Glutamatergic neuron (in vitro differentiated cells): ENCODE results near the gene P2RY13. TPM values are rescaled to one million over a fixed set of nuclear protein-coding genes. Genes with fewer than 3 reads are reported as not detected.

Experiments used
- DNase-seq: peaks from one replicate; pipeline ENCODE4 v3.0.0; 2022
- H3K27ac Mint-ChIP-seq: one replicate; pipeline ENCODE4 v1.8.0; 2020; ENCODE audit warnings: mild to moderate bottlenecking, mixed read lengths, inconsistent platforms; ENCODE audit not compliant: unreplicated experiment
- H3K27me3 Mint-ChIP-seq: one replicate; pipeline ENCODE4 v1.8.0; 2020; ENCODE audit warnings: mild to moderate bottlenecking, moderate library complexity, mixed read lengths, inconsistent platforms; ENCODE audit not compliant: unreplicated experiment
- H3K36me3 Mint-ChIP-seq: one replicate; pipeline ENCODE4 v1.8.0; 2020; ENCODE audit warnings: mild to moderate bottlenecking, mixed read lengths, inconsistent platforms; ENCODE audit not compliant: unreplicated experiment
- H3K4me1 Mint-ChIP-seq: one replicate; pipeline ENCODE4 v1.8.0; 2020; ENCODE audit warnings: mild to moderate bottlenecking, low read depth, mixed read lengths, inconsistent platforms; ENCODE audit not compliant: unreplicated experiment
- H3K4me3 Mint-ChIP-seq: one replicate; pipeline ENCODE4 v1.8.0; 2020; ENCODE audit warnings: mild to moderate bottlenecking, mixed read lengths, inconsistent platforms; ENCODE audit not compliant: unreplicated experiment
- H3K9me3 Mint-ChIP-seq: one replicate; pipeline ENCODE4 v1.8.0; 2020; ENCODE audit warnings: mild to moderate bottlenecking, moderate library complexity, mixed read lengths, inconsistent platforms; ENCODE audit not compliant: unreplicated experiment
- total RNA-seq: library from RNA; stranded (reverse); fragmentation: NEBNext Ultra II Directional; extraction: Animal tissue kit (Norgen Biotek cat#: 25700); gene quantifications from one replicate; pipeline ENCODE4 v1.2.1, GENCODE V29; 2021; ENCODE audit not compliant: unreplicated experiment
- TF ChIP-seq, protein P1 (sequence below): fragments of 200-600 bp; sonication (generic); IDR thresholded peaks from one replicate; pipeline ENCODE4 v1.5.0; 2021; ENCODE audit not compliant: partially characterized antibody, unreplicated experiment

P2RY13 gene
- total RNA-seq, 1 donor from 2014 or later = not detected

DNA sequence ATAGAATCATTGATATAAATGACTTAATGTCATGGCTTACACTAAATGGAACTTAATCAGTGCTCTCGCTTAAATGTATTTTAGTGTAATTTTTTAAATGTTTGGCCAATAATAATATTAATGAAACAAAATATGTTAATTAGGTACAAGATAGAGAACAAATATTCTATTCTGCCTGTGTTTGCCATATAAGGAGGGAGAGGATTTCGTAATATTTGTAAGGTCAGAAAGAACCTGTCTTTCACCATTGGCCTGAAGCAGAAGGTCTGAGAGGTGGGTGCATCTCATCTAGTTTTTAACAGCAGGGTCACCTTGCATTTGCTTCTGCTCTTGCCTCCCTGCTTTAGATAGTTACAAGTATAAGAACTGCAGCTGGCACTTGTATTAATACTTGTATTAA is 15.2 kb downstream of the P2RY13 start:
- H3K27me3 Mint-ChIP-seq = no peaks in the 10 kb centered on the region
- H3K4me1 Mint-ChIP-seq = peaks cover 1% of the 10 kb centered on the region

DNA sequence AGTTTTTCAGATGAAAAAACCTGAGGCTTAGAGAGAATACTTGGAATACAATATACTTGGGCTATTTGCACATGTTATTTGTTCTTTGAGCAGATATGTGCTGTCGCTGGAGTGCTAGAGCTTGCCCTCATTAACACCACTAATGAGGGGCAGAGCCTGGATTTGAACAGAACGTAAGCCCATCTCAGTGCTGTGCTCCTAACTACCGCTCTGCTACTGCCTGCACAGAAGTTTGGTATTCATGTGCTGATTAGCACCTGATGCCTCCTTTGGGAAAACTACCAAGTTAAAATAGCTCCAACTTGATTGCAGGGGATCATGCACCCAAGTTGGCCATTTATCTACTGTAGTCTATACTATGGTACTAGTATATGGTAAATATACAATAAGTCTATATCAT is 16.4 kb downstream of the P2RY13 start:
- no peak overlapping the region for H3K27ac Mint-ChIP-seq
- DNase-seq = no peak
- peaks cover 1% of the 10 kb centered on the region for H3K4me1 Mint-ChIP-seq
- H3K36me3 Mint-ChIP-seq = no peaks in the 10 kb centered on the region
- H3K4me3 Mint-ChIP-seq = no peak overlapping the region
- TF ChIP-seq, protein P1, sequence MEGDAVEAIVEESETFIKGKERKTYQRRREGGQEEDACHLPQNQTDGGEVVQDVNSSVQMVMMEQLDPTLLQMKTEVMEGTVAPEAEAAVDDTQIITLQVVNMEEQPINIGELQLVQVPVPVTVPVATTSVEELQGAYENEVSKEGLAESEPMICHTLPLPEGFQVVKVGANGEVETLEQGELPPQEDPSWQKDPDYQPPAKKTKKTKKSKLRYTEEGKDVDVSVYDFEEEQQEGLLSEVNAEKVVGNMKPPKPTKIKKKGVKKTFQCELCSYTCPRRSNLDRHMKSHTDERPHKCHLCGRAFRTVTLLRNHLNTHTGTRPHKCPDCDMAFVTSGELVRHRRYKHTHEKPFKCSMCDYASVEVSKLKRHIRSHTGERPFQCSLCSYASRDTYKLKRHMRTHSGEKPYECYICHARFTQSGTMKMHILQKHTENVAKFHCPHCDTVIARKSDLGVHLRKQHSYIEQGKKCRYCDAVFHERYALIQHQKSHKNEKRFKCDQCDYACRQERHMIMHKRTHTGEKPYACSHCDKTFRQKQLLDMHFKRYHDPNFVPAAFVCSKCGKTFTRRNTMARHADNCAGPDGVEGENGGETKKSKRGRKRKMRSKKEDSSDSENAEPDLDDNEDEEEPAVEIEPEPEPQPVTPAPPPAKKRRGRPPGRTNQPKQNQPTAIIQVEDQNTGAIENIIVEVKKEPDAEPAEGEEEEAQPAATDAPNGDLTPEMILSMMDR = no peak
- H3K9me3 Mint-ChIP-seq = no peaks in the 10 kb centered on the region
- no peaks in the 10 kb centered on the region for H3K27me3 Mint-ChIP-seq

More for the DNA sequence above, 15.2 kb downstream of the P2RY13 start:
- Mint-ChIP-seq H3K9me3 (no peaks in the 10 kb centered on the region), H3K4me3 (no peak overlapping the region), H3K36me3 (no peaks in the 10 kb centered on the region), H3K27ac (no peak overlapping the region)
- no peak for DNase-seq
- TF ChIP-seq, protein P1 = no peak

DNA sequence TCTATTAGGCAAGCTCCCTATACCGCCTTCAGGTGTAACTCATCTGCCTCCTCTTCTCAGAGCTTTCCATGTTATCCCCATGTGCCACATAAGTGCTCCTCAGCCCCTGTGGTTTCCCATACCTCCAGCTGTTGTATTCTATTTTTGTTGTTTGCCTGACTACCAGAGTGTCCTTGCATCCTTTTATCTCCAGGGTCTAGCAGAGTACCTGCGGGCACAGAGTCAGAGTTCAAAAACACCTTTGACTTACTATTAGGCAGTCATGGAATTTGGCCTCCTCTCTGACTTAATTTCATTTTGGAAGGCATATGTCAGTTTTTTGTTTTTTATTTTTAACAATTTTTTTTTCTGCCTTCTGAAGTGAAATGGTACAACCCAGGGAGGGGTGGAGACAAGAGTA is 19.8 kb downstream of the P2RY13 start:
- TF ChIP-seq, protein P1 = no peak
- Mint-ChIP-seq H3K4me3 (no peak overlapping the region), H3K9me3 (no peaks in the 10 kb centered on the region), H3K27ac (no peak overlapping the region), H3K36me3 (no peaks in the 10 kb centered on the region), H3K27me3 (no peaks in the 10 kb centered on the region), H3K4me1 (peaks cover 1% of the 10 kb centered on the region)
- DNase-seq = no peak

DNA sequence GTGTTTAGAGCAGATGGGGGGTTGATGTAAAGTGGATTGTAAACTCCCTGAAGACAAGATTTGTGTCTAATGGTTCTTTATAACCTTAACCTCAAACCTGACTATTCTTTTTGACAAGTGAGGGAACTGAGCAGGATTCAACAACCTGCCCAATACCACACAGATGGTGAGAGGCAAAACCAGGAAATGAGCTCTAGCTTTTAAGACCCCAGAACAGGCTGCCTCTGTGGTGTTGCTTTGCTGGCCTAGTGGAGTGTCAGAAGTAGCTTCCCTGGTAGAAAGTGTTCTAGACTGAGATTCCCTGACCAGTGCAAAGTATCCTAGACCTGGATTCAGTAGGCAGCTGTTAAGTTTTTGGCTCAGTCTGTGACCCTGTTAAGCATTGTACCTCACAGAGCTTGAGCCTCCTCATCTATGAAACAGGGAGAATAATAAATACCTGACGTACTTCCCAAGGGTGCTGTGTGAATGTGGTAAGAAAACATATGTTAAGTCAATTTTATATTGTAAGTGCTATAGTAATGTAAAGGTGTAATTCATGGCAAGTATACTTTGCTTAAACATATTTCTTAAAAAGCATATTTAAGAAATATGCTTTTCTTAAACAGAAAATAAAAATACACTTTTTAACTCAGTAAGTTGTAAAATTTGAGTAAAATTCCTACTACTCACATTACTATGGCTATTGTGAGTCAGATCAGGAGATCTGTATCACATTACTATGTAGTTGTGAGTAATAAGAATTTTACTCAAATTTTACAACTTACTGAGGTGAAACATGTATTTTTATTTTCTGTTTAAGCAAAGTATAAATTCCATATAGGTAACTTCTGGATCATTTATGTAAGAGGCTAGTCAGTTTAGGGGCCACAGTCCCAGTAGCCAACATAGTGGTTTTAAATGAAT is 21.5 kb downstream of the P2RY13 start:
- H3K4me1 Mint-ChIP-seq = no peaks in the 10 kb centered on the region
- DNase-seq = no peak
- no peaks in the 10 kb centered on the region for H3K9me3 Mint-ChIP-seq
- TF ChIP-seq, protein P1 = no peak
- H3K27me3 Mint-ChIP-seq = no peaks in the 10 kb centered on the region
- H3K36me3 Mint-ChIP-seq = no peaks in the 10 kb centered on the region
- H3K27ac Mint-ChIP-seq = no peak overlapping the region
- H3K4me3 Mint-ChIP-seq = no peak overlapping the region

DNA sequence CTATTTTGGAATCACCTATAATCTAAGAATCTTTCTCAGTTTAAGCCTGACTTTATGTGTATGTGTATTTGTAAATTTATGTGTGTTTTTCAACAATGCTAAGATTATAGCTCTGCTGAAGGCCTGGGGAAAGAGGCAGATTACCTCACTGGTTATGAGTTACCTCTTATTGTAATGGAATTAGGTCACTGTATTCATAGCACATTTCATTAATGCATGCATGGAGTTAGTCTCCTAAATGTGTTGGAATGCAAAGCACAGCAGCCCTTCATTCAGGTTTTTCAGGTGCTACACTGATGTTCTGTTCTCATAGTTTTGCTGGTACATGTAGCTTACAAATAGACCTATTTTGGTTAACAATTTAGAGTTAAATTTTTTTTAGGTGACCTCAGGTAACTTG is 22.2 kb downstream of the P2RY13 start:
- no peak for DNase-seq
- H3K27ac Mint-ChIP-seq = no peak overlapping the region
- no peak overlapping the region for H3K4me3 Mint-ChIP-seq
- peaks cover 4% of the 10 kb centered on the region for H3K27me3 Mint-ChIP-seq
- H3K4me1 Mint-ChIP-seq = no peaks in the 10 kb centered on the region
- no peaks in the 10 kb centered on the region for H3K36me3 Mint-ChIP-seq
- no peaks in the 10 kb centered on the region for H3K9me3 Mint-ChIP-seq
- TF ChIP-seq, protein P1 = no peak
